Right ventricle myocardium inferior (tissue), 1 donor: ENCODE measurements around the gene OR14J1. TPM values are rescaled to one million over a fixed set of nuclear protein-coding genes. Genes with fewer than 3 reads are reported as not detected.
A peak's percentile ranks its signal among the peaks of the same experiment; 100 is the strongest.
"Not testable (repeated sequence)": the region's sequence is repeated elsewhere in the genome, so short reads cannot be mapped to it uniquely, and the experiment has no call there.

Experiments
- ATAC-seq: fragments of 200-7000 bp; cut with Tn5 transposase; one replicate; pipeline ENCODE4 v1.9.1; 2020; ENCODE audit warnings: mild to moderate bottlenecking, moderate library complexity
- DNase-seq: peaks from one replicate; pipeline ENCODE4 v3.0.0; 2021; ENCODE audit errors: missing footprints
- intact Hi-C: fragments of 100-400 bp; cut with DNase I; formaldehyde crosslinking; loops from one replicate; pipeline ENCODE4 v1.11.0; 2022
- long read RNA-seq: library from polyadenylated mRNA; unstranded; transcript quantifications from one replicate; pipeline ENCODE4 v2.0.0, GENCODE V29; 2021
- total RNA-seq: library from RNA; stranded (reverse); fragmentation: NEBNext Ultra II Directional; extraction: Animal tissue kit (Norgen Biotek cat#: 25700); gene quantifications from one replicate; pipeline ENCODE4 v1.2.1, GENCODE V29; 2021
- donor health status: DM: no; HTN: yes; CAD: no; lungs with severe emphysema.

OR14J1 gene, protein sequence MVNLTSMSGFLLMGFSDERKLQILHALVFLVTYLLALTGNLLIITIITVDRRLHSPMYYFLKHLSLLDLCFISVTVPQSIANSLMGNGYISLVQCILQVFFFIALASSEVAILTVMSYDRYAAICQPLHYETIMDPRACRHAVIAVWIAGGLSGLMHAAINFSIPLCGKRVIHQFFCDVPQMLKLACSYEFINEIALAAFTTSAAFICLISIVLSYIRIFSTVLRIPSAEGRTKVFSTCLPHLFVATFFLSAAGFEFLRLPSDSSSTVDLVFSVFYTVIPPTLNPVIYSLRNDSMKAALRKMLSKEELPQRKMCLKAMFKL
- total RNA-seq, result not detected
- long read RNA-seq, result 0 reads

DNA sequence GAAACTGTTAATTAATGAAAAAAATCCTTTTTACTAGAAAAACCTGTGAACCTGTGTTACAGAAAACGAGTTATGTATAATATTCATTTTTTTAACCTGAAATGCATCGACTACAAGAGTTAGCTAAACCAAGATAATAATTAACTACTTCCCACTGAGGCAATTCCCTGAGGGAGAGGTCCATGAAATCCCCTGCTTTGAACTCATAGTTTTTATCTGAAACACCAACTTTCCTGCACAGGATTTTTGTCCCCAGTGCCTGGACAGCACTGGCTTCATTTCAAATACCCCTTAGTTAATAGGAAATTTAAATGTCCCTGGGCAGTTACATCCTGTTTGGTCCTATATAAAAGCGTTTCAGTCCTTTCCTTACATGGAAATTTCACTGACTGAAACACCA lies at the start of gene OR14J1:
OR14J1 (plus strand) TSS at position 386 of the 400 bp plus-strand sequence. CDS start 4,989 bp downstream, outside the sequence.
- no peak for ATAC-seq
- DNase-seq, result no peak
- intact Hi-C loops, result no loop called here

DNA sequence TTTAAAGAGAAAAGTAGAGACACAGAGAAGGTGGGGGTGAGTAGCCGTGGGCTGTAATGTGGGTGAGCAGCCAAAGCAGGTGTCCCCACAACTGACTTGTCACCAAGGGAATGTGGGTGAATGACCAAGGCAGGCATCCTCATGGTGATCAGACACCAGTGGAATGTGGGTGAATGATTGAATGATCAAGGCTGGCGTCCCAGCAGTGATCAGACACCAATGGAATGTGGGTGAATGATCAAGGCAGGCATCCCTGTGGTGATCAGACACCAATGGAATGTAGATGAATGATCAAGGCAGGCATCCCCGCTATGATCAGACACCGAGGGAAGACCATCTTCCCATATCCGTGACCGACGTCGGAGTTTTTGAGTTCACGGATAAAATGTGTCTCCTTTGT lies 49.8 kb upstream of the OR14J1 start:
- intact Hi-C loops, result no loop called here
- ATAC-seq (no peak), DNase-seq (no peak)

DNA sequence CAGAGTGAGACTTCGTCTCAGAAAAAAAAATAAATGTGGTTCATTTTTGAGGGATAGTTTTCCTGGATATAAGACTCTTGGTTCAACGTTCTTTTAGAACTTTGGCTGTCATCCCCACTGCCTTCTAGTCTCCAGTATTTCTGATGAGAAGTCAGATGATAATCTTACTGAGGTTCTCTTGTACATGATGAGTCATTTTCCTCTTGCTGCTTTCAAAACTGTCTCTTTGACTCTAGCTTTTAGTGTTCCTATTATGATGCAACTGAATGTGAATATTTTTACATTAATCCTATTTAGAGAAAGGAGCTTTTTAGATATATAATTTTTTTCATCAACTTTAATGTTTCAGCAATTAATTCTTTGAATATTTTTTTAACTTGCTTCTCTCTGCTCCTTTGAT lies 46.0 kb upstream of the OR14J1 start:
- ATAC-seq (no peak), DNase-seq (no peak)
- intact Hi-C loops, result no loop called here

DNA sequence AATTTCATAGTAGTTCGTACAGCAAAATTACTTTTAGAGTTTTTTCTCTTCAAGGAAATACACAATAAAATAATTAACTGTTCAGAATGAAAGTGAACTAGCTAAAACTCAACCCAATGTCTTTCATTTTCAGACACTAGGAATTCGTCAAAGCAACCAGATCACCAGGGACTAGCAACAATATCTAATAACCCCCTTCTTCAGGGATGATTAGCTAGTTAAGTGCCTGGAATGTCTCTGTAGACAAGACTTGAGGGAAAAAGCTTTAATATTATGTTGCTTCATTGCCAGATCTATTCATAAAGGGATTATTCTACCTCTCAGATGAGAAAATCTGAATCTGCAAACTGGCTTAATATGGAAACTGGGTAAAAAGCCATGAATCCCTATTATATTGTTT lies 41.8 kb upstream of the OR14J1 start:
- ATAC-seq (no peak), DNase-seq (no peak)
- intact Hi-C loops, result no loop called here

DNA sequence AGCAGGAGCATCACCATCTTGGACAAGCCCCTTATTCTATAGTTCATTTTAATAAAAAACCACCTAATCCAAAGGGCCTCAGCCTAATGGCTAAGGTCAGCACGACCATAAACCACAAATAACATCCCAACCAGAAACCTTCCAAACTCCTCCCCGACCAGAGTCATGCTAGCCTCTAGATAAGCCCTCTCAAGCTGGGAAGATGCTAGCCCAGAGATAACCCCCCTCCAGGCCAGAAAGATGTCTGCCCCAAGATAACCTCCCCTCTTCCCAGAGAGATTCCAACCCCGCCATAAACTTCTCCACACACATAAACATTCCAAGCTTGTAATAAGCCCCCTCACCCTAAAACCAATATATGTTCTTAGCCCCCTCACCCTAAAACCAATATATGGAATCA lies 38.5 kb upstream of the OR14J1 start:
- ATAC-seq (no peak), DNase-seq (no peak)
- intact Hi-C loops, result no loop called here

DNA sequence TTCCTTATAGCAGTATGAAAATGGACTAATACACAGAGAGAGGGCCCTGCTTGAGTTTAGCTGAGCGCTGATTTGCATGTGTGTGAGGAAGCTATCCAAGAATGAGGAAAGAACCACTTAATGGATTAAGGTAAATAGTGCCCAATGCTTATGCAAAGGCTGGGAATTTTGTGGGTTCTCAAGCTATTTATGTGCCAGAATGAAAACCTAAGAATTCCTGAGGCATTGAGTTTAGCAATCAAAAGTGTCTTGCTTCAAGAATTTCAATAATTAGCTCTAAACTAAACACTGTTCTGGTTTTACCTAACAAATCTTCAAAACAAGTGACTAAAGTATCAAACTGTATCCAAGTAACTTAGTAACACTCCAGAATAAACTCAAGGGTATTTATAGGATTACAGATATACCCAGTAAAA lies 7.0 kb upstream of the OR14J1 start:
- intact Hi-C loops, result no loop called here
- ATAC-seq (no peak), DNase-seq (no peak)

DNA sequence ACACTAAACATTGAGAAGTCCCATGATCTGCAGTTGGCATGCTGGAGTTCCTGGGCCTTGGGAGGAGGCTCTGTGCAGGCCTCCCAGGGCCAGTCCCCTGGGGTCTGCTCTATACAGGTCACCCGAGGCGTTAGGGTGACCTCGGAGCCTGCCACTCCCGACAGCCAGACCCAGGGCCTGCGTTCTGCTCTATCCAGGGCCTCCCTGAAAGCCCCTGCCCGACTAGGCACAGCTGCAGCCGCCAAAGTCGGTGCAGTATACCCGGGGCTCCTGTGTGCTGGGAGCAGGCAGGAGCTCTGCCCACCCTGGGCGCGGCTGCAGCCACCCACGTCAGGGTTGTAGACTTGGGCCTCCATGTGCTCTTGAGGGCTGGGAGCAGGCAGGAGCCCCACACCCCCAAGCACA lies 6.3 kb upstream of the OR14J1 start:
- intact Hi-C loops, result no loop called here
- DNase-seq, result no peak
- no peak for ATAC-seq

DNA sequence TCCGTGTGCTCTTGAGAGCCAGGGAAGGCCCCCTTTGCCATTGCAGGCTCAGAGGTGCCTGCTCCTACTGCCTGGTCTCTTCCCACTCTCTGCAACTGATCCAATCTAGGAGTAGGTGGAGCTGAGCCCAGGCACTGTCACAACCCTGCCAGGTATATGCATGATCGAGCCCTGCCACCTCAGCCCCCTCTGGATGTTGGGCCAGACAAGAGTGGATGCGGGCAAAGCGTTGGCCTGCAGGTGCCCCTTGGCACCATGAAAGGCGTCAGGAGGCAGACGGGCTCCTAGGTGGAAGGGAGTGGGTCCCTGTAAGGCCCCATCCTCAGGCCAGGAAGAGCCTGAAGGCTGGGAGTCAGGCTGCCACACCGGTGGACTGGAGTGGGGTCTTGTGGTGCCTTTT lies 5.9 kb upstream of the OR14J1 start:
- ATAC-seq, result no peak
- DNase-seq, result peak; percentile 64
- intact Hi-C loops, result no loop called here

DNA sequence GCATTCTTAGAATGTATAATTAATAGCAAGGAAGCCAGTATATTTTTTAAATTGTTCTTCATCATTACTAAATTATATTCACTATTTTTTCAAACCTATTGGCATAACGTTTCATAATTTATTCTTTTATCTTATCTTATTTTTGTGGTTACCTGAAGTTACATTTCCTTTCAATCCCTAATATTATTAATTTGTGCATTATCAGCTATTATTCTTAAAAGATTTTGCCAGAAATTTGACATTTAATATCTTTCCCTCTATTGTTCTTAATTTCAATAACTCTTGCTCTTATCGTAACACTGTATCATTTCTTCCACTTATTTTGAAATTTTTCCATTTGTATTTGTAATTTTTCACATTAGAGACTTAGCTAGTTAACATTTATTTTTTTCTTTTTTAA lies 18.4 kb downstream of the OR14J1 start:
- DNase-seq (no peak), ATAC-seq (no peak)
- intact Hi-C loops, result no loop called here

DNA sequence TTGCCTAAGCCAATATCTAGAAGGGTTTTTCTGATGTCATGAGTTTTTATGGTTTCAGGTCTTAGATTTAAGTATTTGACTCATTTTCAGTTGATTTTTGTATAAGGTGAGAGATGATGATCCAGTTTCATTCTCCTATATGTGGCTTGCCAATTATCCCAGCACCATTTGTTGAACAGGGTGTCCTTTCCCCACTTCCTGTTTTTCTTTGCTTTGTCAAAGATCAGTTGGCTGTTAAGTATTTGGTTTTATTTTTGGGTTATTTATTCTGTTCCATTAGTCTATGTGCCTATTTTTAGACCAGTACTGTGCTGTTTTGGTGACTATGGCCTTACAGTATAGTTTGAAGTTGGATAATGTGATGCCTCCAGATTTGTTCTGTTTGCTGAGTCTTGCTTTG lies 21.8 kb downstream of the OR14J1 start:
- DNase-seq, ATAC-seq, intact Hi-C loops: not testable (repeated sequence)

DNA sequence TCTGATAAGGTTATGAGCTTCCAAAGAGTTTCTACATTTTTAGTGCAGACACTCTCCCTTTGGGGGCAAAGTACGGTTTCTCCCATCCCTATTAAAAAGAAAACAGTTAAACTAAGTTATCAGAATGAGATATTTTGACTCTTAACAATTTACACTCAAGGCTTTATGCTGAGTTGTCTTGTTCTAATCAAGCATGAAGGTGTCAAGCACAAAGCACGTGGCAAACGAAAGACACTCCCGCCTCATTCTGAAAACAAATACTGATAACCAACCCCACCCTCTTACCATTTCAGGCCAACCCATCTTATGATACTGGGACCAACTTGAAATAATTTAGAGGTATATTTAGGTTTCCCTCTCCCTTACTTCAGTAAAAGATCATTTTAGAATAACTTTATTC lies 24.3 kb downstream of the OR14J1 start:
- intact Hi-C loops, result no loop called here
- ATAC-seq (no peak), DNase-seq (no peak)

DNA sequence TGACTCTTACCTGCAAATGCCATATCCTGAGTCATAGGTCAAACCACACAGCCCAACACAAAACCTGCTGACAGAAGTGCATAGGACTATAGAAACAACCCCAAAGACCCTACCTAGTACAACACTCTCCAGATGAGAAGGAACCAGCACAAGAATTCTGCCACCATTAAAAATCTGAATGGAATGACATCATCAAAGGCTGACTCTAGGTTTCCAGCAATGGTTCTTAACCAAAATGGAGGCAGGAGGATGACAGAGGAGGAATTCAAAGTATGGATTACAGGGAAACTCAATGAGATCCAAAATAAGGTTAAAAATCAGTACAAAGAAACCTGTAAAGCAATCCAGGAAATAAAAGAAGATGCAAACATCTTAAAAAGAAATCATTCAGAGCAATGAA lies 31.2 kb downstream of the OR14J1 start:
- ATAC-seq, result no peak
- no peak for DNase-seq
- intact Hi-C loops, result no loop called here

DNA sequence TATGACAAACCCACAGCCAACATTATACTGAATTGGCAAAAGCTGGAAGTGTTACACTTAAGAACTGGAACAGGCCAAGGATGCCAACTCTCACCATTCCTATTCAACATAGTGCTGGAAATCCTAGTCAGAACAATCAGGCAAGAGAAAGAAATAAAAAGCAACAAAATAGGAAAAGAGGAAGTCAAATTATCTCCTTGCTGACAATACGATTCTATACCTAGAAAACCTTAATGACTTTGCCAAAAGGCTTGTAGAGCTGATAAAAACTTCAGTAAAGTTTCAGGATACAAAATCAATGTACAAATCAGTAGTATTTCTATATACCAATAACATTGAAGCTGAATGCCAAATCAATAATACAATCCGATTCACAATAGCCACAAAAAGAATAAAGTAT lies 34.8 kb downstream of the OR14J1 start:
- ATAC-seq (no peak), DNase-seq (no peak)
- intact Hi-C loops, result no loop called here

DNA sequence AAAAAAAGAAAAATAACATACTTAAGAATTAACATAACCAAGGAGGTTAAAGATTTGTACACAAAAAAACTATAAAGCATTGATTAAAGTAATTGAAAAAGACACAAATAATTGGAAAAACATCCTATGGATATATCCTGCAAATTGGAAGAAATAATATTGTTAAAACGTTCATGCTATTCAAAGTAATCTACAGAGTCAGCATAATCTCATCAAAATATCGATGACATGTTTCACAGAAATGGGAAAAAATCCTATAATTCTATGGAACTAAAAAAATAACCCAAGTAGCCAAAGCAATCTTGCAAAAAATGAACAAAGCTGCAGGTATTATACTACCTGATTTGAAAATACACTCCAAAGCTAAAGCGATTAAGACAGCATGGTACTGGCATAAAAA lies 43.9 kb downstream of the OR14J1 start:
- ATAC-seq (no peak), DNase-seq (no peak)
- intact Hi-C loops, result no loop called here

DNA sequence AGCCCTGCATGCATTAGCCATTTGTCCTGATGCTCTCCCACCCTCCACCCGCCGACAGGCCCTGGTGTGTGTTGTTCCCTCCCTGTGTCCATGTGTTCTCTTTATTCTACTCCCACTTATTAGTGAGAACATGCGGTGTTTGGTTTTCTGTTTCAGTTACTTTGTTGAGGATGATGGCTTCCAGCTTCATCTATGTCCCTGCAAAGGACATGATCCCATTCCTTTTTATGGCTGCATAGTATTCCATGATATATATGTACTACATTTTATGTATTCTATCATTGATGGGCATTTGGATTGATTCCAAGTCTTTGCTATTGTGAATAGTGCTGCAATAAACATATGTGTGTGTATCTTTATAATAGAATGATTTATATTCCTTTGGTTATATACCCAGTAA lies 47.8 kb downstream of the OR14J1 start:
- DNase-seq, intact Hi-C loops, ATAC-seq: not testable (repeated sequence)

DNA sequence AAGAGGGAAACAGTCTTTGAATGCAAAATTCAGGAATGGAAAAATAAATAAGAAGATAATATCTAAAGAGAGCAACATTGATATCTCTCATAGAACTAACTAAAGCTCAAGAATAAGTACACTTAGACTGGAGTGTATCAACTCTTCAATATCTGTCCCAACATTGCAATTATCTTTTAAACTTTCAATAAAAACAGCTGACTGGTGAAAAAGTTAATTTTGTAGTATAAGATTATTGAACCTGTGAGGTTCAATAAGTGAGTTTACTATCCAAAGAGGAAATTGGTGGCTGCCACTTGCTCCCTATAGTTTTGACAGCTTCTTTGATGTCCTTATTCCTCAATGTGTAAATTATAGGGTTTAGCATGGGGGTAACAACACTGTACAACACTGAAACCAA lies 53.5 kb downstream of the OR14J1 start:
- intact Hi-C loops, result no loop called here
- no peak for ATAC-seq
- no peak for DNase-seq

DNA sequence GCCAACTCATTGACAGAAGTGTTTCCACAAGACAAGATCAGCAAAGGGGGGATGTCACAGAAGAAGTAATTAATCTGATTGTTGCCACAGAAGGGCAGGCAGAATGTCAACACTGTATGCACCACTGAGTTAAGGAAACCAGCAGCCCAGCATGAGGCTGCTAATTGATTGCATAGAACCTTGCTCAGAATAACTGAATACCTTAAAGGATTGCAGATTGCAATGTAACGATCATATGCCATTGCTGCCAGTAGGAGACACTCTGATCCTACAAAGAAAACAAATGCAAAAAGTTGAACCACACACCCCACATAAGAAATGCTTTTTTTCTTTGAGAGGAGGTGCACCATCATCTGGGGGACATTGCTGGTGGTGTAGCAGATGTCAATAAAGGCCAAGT lies 54.1 kb downstream of the OR14J1 start:
- intact Hi-C loops, result no loop called here
- no peak for ATAC-seq
- DNase-seq, result no peak
